ENCODE results near the gene CLEC1A. TPM values are rescaled to one million over a fixed set of nuclear protein-coding genes. Genes with fewer than 3 reads are reported as not detected.

The CLEC1A gene
- total RNA-seq, 1 experiment from 2014 or later = not detected

GRCh38 chr12:10073261-10073660 is 25.5 kb downstream of the CLEC1A start:
- TF ChIP-seq, protein P1, sequence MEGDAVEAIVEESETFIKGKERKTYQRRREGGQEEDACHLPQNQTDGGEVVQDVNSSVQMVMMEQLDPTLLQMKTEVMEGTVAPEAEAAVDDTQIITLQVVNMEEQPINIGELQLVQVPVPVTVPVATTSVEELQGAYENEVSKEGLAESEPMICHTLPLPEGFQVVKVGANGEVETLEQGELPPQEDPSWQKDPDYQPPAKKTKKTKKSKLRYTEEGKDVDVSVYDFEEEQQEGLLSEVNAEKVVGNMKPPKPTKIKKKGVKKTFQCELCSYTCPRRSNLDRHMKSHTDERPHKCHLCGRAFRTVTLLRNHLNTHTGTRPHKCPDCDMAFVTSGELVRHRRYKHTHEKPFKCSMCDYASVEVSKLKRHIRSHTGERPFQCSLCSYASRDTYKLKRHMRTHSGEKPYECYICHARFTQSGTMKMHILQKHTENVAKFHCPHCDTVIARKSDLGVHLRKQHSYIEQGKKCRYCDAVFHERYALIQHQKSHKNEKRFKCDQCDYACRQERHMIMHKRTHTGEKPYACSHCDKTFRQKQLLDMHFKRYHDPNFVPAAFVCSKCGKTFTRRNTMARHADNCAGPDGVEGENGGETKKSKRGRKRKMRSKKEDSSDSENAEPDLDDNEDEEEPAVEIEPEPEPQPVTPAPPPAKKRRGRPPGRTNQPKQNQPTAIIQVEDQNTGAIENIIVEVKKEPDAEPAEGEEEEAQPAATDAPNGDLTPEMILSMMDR (IDR thresholded peaks at IDR 0.05; ENCODE audit: unreplicated experiment) = no peak
- BruUV-seq (replicated peaks) = no TSS peak
- intact Hi-C loops (cut with micrococcal nuclease; ENCODE audit: unreplicated experiment) = no loop called here

GRCh38 chr12:10072131-10072530 is 26.7 kb downstream of the CLEC1A start:
- no TSS peak for BruUV-seq (replicated peaks)
- intact Hi-C loops (cut with micrococcal nuclease; ENCODE audit: unreplicated experiment) = no loop called here
- no peak for DNase-seq
- Mint-ChIP-seq H3K9me3 (ENCODE audit: low read depth, unreplicated experiment) (no peaks in the 10 kb centered on the region), H3K27me3 (ENCODE audit: unreplicated experiment) (no peaks in the 10 kb centered on the region), H3K27ac (ENCODE audit: unreplicated experiment) (no peak overlapping the region), H3K4me1 (ENCODE audit: low read depth, unreplicated experiment) (peaks cover 20% of the 10 kb centered on the region), H3K4me3 (ENCODE audit: low read depth, unreplicated experiment) (no peak overlapping the region), H3K36me3 (ENCODE audit: insufficient read depth, unreplicated experiment) (no peaks in the 10 kb centered on the region)
- CTCF ChIA-PET = no interaction called here
- TF ChIP-seq, protein P1 (IDR thresholded peaks at IDR 0.05; ENCODE audit: unreplicated experiment) = no peak

More at GRCh38 chr12:10073261-10073660, 25.5 kb downstream of the CLEC1A start:
- Mint-ChIP-seq H3K4me3 (ENCODE audit: low read depth, unreplicated experiment) (no peak overlapping the region), H3K27me3 (ENCODE audit: unreplicated experiment) (no peaks in the 10 kb centered on the region), H3K36me3 (ENCODE audit: insufficient read depth, unreplicated experiment) (no peaks in the 10 kb centered on the region), H3K9me3 (ENCODE audit: low read depth, unreplicated experiment) (no peaks in the 10 kb centered on the region), H3K4me1 (ENCODE audit: low read depth, unreplicated experiment) (peaks cover 13% of the 10 kb centered on the region), H3K27ac (ENCODE audit: unreplicated experiment) (no peak overlapping the region)
- no peak for DNase-seq
- CTCF ChIA-PET = no interaction called here

- TF ChIP-seq, protein P1 (IDR thresholded peaks at IDR 0.05; ENCODE audit: unreplicated experiment) = no peak
- Mint-ChIP-seq H3K4me3 (ENCODE audit: low read depth, unreplicated experiment) (no peak overlapping the region), H3K27me3 (ENCODE audit: unreplicated experiment) (no peaks in the 10 kb centered on the region), H3K27ac (ENCODE audit: unreplicated experiment) (no peak overlapping the region), H3K9me3 (ENCODE audit: low read depth, unreplicated experiment) (no peaks in the 10 kb centered on the region), H3K36me3 (ENCODE audit: insufficient read depth, unreplicated experiment) (no peaks in the 10 kb centered on the region), H3K4me1 (ENCODE audit: low read depth, unreplicated experiment) (peaks cover 20% of the 10 kb centered on the region)
- CTCF ChIA-PET = no interaction called here
- no peak for DNase-seq
- BruUV-seq (replicated peaks) = no TSS peak
- intact Hi-C loops (cut with micrococcal nuclease; ENCODE audit: unreplicated experiment) = no loop called here
Measured at GRCh38 chr12:10070380-10070779, 28.4 kb downstream of the CLEC1A start.

DNA sequence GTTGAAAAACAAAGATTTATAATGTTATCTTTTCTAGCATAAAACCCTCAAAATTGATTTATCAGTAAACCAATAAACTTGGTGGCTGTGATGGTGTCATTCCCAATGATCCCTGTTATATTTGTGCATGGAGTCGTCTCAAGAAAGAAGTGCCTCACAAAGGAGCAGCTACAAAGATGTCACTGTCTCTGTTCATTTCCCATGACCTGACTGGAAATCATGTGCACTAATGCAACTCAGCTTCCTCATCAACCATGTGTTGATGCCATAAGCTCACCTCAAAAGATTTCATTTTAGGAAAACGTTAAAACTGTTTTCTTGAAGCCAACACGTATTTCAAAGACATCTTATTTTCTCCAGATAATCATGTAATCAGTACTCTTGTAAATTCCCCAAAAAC is 28.8 kb downstream of the CLEC1A start:
- no peak overlapping the region for H3K27ac Mint-ChIP-seq (ENCODE audit: unreplicated experiment)
- intact Hi-C loops (cut with micrococcal nuclease; ENCODE audit: unreplicated experiment) = no loop called here
- BruUV-seq (replicated peaks) = no TSS peak
- H3K36me3 Mint-ChIP-seq (ENCODE audit: insufficient read depth, unreplicated experiment) = no peaks in the 10 kb centered on the region
- H3K4me1 Mint-ChIP-seq (ENCODE audit: low read depth, unreplicated experiment) = peaks cover 20% of the 10 kb centered on the region
- H3K9me3 Mint-ChIP-seq (ENCODE audit: low read depth, unreplicated experiment) = no peaks in the 10 kb centered on the region
- DNase-seq = no peak
- CTCF ChIA-PET = no interaction called here
- no peak overlapping the region for H3K4me3 Mint-ChIP-seq (ENCODE audit: low read depth, unreplicated experiment)
- TF ChIP-seq, protein P1 (IDR thresholded peaks at IDR 0.05; ENCODE audit: unreplicated experiment) = no peak
- H3K27me3 Mint-ChIP-seq (ENCODE audit: unreplicated experiment) = no peaks in the 10 kb centered on the region

All from Calu3 (cell line).